HEK293 (cell line): Measurements from ENCODE around the gene C1QL4.

ENCODE experiments used
- CTCF ChIA-PET: fragments of 350-600 bp; formaldehyde crosslinking; extraction: SDS; loops from one replicate; lab custom pipeline; 2021; ENCODE audit warnings: antibody characterized with exemption; lab: Yijun Ruan, JAX
- POLR2A ChIA-PET: fragments of 300-600 bp; formaldehyde crosslinking; extraction: SDS; loops from one replicate; lab custom pipeline; 2020; ENCODE audit warnings: antibody characterized with exemption, inconsistent platforms; lab: Yijun Ruan, JAX
- H3K27ac ChIP-seq: fragments of 200-500 bp; sonication (Bioruptor generic); 2 replicates; pipeline ENCODE4 v1.5.1; 2014; ENCODE audit warnings: low read depth, low read length, control low read depth, inconsistent platforms; ENCODE audit errors: extremely low read depth
- H3K36me3 ChIP-seq, 2 experiments: fragments of 200-500 bp in 1 of 2; sonication (Bioruptor generic) in 1 of 2; 1 replicate in 1 of 2; 2 replicates in 1 of 2; pipeline ENCODE4 v1.5.1; 2014 to 2017; ENCODE audit warnings: inconsistent platforms in 2 of 2, low read length in 2 of 2; ENCODE audit not compliant: control insufficient read depth in 2 of 2, insufficient read depth in 1 of 2
- H3K4me1 ChIP-seq: fragments of 200-500 bp; sonication (Bioruptor generic); 2 replicates; pipeline ENCODE4 v1.5.1; 2014; ENCODE audit warnings: mild to moderate bottlenecking, low read length, inconsistent platforms; ENCODE audit not compliant: control insufficient read depth, insufficient read depth
- H3K4me3 ChIP-seq: 2 replicates; pipeline ENCODE4 v1.5.1; 2011; ENCODE audit warnings: low read depth, mild to moderate bottlenecking, control low read depth, low read length, moderate library complexity
- H3K9me3 ChIP-seq: fragments of 200-500 bp; sonication (Bioruptor generic); 2 replicates; pipeline ENCODE4 v1.5.1; 2014; ENCODE audit warnings: low read depth, low read length, inconsistent platforms; ENCODE audit not compliant: control insufficient read depth, insufficient read depth
- CTCF ChIP-seq: fragments of 450-650 bp; formaldehyde crosslinking; IDR thresholded peaks from 2 replicates; pipeline ENCODE4 v1.5.1; 2016; ENCODE audit warnings: missing biosample characterization, missing genetic modification characterization
- ELK4 ChIP-seq: IDR thresholded peaks from 2 replicates; pipeline ENCODE4 v1.6.1; 2011; ENCODE audit warnings: mild to moderate bottlenecking, low read depth, low read length, borderline replicate concordance
- PRDM6 ChIP-seq: fragments of 450-650 bp; formaldehyde crosslinking; IDR thresholded peaks from 2 replicates; pipeline ENCODE4 v1.5.1; 2017; ENCODE audit warnings: missing biosample characterization, missing genetic modification characterization
- RBAK ChIP-seq: fragments of 450-650 bp; formaldehyde crosslinking; IDR thresholded peaks from 2 replicates; pipeline ENCODE4 v1.5.1; 2016; ENCODE audit warnings: missing biosample characterization, missing genetic modification characterization
- SP7 ChIP-seq: fragments of 450-650 bp; formaldehyde crosslinking; IDR thresholded peaks from 2 replicates; pipeline ENCODE4 v1.5.1; 2016; ENCODE audit warnings: missing biosample characterization, missing genetic modification characterization
- TCF7L2 ChIP-seq: IDR thresholded peaks from 2 replicates; pipeline ENCODE4 v1.6.1; 2011; ENCODE audit warnings: low read depth, mild to moderate bottlenecking, inconsistent platforms, low read length, moderate library complexity, borderline replicate concordance
- ZNF121 ChIP-seq: fragments of 450-650 bp; formaldehyde crosslinking; IDR thresholded peaks from 2 replicates; pipeline ENCODE4 v1.5.1; 2016; ENCODE audit warnings: missing biosample characterization, missing genetic modification characterization
- ZNF169 ChIP-seq: fragments of 450-650 bp; formaldehyde crosslinking; IDR thresholded peaks from 2 replicates; pipeline ENCODE4 v1.5.1; 2016; ENCODE audit warnings: missing biosample characterization, missing genetic modification characterization
- ZNF362 ChIP-seq: fragments of 450-650 bp; formaldehyde crosslinking; IDR thresholded peaks from 2 replicates; pipeline ENCODE4 v1.5.1; 2016; ENCODE audit warnings: missing biosample characterization, missing genetic modification characterization
- ZNF548 ChIP-seq: fragments of 450-650 bp; formaldehyde crosslinking; IDR thresholded peaks from 2 replicates; pipeline ENCODE4 v1.5.1; 2016; ENCODE audit warnings: missing biosample characterization, missing genetic modification characterization
- ZNF560 ChIP-seq: fragments of 450-650 bp; formaldehyde crosslinking; IDR thresholded peaks from 2 replicates; pipeline ENCODE4 v1.5.1; 2017; ENCODE audit warnings: missing biosample characterization, missing genetic modification characterization, borderline replicate concordance
- ZNF600 ChIP-seq: fragments of 450-650 bp; formaldehyde crosslinking; IDR thresholded peaks from 2 replicates; pipeline ENCODE4 v1.5.1; 2016; ENCODE audit warnings: missing biosample characterization, missing genetic modification characterization
- ZNF610 ChIP-seq: fragments of 450-650 bp; formaldehyde crosslinking; IDR thresholded peaks from 2 replicates; pipeline ENCODE4 v1.5.1; 2016; ENCODE audit warnings: missing biosample characterization, missing genetic modification characterization, borderline replicate concordance
- ZNF654 ChIP-seq: fragments of 450-650 bp; formaldehyde crosslinking; IDR thresholded peaks from 2 replicates; pipeline ENCODE4 v1.5.1; 2016; ENCODE audit warnings: low read depth, missing biosample characterization, missing genetic modification characterization
- ZNF660 ChIP-seq: fragments of 450-650 bp; IDR thresholded peaks from 2 replicates; pipeline ENCODE4 v1.5.1; 2018; ENCODE audit warnings: missing biosample characterization, mild to moderate bottlenecking, missing genetic modification characterization
- ZSCAN16 ChIP-seq: fragments of 450-650 bp; formaldehyde crosslinking; IDR thresholded peaks from 2 replicates; pipeline ENCODE4 v1.5.1; 2016; ENCODE audit warnings: missing biosample characterization, missing genetic modification characterization
- ZXDB ChIP-seq: fragments of 450-650 bp; formaldehyde crosslinking; IDR thresholded peaks from 2 replicates; pipeline ENCODE4 v1.5.1; 2016; ENCODE audit warnings: missing biosample characterization, missing genetic modification characterization

C1QL4 gene

GRCh38 chr12:49358483-49359141, 21.6 kb upstream of the C1QL4 start (continued):
- no peak for TF ChIP-seq ZNF610
- TF ChIP-seq ZNF560 (tag by site-specific recombination) = no peak
- peak; percentile 80; the same call in 1 of the 2 replicates for TF ChIP-seq ZNF362 (tag by site-specific recombination)
- peak; percentile 80 for TF ChIP-seq ZNF600 (tag by site-specific recombination)
- TF ChIP-seq ZNF660 (tag by site-specific recombination) = peak; percentile 61; the same call in 1 of the 2 replicates
- TF ChIP-seq TCF7L2 = no peak
- no peak for TF ChIP-seq ELK4
- no peak for TF ChIP-seq ZXDB (tag by site-specific recombination)
- peak; percentile 96 for TF ChIP-seq ZNF654
- no peak for TF ChIP-seq ZNF169 (tag by site-specific recombination)
- TF ChIP-seq SP7 (tag by site-specific recombination) = peak; percentile 54; the same call in 1 of the 2 replicates
- peak; percentile 78 for TF ChIP-seq CTCF (tag by site-specific recombination)

GRCh38 chr12:49357103-49357678, 20.2 kb upstream of the C1QL4 start:
- Histone ChIP-seq H3K4me1 (no peaks in the 10 kb centered on the region), H3K36me3 (no peaks in the 10 kb centered on the region), H3K4me3 (no peak overlapping the region), H3K9me3 (no peaks in the 10 kb centered on the region), H3K27ac (no peak overlapping the region)
- 0 out of 2 replicates have a peak, but pooled peaks have one; percentile 15 for TF ChIP-seq PRDM6 (tag by site-specific recombination)
- TF ChIP-seq ZNF548 (tag by site-specific recombination) = no peak
- peak; percentile 48 for TF ChIP-seq ZNF654
- ChIA-PET CTCF (interaction anchor here (0.6 to 11.9 kb wide), 34 partner anchors 9 to 840 kb away, joined by 3 to 517 read pairs (median 11); partner anchors contain the start of genes C1QL4, DNAJC22, PRPH and SPATS2), POLR2A (interaction anchor here (0.6 to 1.9 kb wide), 7 partner anchors 9 to 156 kb away, joined by 3 to 7 read pairs (median 4); partner anchors contain the start of gene SPATS2)

- peak; percentile 85 for TF ChIP-seq ZNF121 (tag by site-specific recombination)
- TF ChIP-seq RBAK = no peak
- no peak for TF ChIP-seq ZSCAN16
- CTCF ChIA-PET = interaction anchor here (0.7 to 11.9 kb wide), 13 partner anchors 8 to 471 kb away, joined by 3 to 517 read pairs (median 41); partner anchors contain the start of genes C1QL4, DNAJC22, PRPH and SPATS2
- Histone ChIP-seq H3K36me3 (no peaks in the 10 kb centered on the region), H3K27ac (no peak overlapping the region), H3K4me1 (no peaks in the 10 kb centered on the region), H3K9me3 (no peaks in the 10 kb centered on the region), H3K4me3 (no peak overlapping the region)
- POLR2A ChIA-PET = no interaction called here
Observed at GRCh38 chr12:49355913-49356312, 18.9 kb upstream of the C1QL4 start.
